Measurements from ENCODE around the gene ZNF91.
A peak's percentile ranks its signal among the peaks of the same experiment; 100 is the strongest.
"Not testable (repeated sequence)": the region's sequence is repeated elsewhere in the genome, so short reads cannot be mapped to it uniquely, and the experiment has no call there.

Gene ZNF91

DNA sequence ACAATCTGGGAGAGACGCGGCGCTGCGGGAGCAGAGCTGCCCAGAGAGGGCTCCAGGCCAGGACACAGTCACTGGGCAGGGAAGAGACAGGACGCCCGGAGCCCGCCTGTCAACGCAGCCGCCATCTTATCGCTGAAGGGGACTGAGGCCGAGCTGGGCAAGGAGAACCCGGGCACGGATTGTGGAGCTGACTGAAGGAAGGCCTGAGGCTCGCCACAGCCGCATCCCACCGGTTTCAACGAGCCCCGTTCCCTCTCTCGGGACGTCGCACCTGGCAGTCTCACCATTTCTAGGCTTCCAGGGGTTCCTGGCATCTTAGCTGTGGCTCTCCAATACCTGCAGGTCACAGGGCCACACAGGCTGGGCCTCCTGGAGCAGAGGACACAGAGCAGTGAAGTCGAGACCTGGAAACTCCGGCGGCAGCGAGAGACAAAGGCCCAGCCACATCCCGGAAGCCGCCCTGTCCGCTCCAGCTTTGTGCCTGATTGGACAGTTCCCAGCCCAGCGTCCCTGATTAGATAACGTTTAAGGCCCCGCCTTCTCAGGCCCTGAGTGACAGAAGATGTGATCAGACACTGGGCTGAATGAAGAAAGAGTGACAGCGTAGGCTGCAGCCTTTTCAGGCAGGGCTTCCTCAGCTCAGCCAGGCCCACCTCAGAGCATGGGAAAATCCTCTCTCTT, at the start of gene ZNF91:
Gene ZNF91 (minus strand): TSS at position 431 of the 681 bp plus-strand sequence. CDS start 117 bp downstream, at position 314.
- DNase-seq (ENCODE audit: low spot score): peak; percentile 94

DNA sequence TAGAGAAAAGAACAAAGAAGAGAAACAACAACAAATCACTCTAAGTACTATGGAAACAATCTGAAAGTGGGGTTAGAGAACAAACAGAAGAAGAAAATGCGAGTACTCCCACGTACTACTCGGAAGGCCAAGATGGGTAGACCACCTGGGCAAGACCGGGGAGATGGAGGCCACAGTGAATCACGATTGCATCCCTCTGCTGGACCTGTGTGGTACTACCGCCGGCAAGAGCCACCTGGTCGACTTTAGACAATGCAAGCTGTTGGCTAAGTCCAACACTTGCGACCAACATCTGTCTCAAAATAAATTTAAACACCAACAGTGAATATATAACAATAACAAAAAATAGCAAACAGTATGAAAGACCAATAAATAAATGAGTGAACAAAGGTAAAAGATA, 45.5 kb upstream of the ZNF91 start:
- DNase-seq (ENCODE audit: low spot score): no peak

- DNase-seq (ENCODE audit: low spot score): no peak
Measured at GRCh38 chr19:23440207-23440606, 44.9 kb upstream of the ZNF91 start.

DNA sequence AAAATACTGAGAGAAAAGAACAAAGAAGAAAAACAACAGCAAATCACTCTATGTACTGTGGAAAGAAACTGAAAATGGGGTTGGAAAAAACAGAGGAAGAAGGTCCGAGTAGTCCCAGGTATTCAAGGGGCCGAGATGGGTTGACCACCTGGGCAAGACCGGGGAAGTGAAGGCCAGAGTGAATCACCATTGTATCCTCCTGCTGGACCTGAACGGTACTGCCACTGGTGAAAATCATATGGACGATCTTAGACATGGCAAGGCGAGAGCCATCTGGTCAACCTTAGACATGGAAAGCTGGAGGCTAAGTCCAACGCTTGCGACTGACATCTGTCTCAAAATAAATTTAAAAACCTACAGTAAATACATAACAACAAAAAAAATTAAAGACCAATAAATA, 44.4 kb upstream of the ZNF91 start:
- DNase-seq (ENCODE audit: low spot score): no peak

GRCh38 chr19:23437901-23438300, 42.6 kb upstream of the ZNF91 start:
- DNase-seq (ENCODE audit: low spot score): no peak

DNA sequence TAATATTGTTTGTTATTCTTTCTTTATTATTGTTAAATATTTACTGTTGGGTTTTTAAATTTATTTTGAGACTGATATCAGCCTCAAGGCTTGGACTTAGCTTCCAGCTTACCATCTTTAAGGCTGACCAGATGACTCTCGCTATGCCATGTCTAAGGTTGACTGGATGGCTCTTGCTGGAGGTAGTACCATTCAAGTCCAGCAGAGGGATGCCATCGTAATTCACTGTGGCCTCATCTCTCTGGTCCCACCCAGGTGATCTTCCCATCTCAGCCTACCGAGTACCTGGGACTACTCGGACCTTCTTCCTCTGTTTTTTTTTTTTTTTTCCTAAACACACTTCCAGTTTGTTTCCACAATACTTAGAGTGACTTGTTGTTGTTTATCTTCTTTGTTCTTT, 41.7 kb upstream of the ZNF91 start:
- DNase-seq (ENCODE audit: low spot score): no peak

DNA sequence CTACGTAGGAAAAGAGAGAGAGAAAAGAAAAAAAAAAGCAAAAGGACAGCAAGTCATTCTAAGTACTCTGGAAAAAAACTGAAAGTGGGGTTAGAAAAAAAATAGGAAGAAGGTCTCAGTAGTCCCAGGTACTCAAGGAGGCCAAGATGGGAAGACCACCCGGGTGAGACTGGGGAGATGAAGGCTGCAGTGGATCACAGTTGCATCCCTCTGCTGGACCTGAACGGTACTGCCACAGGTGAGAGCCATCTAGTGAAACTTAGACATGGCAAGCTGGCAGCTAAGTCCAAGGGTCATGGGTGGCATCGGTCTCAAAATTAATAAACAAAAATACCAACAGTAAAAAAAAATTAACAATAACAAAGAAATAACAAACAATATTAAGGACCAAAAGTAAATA, 41.0 kb upstream of the ZNF91 start:
- DNase-seq (ENCODE audit: low spot score): no peak

- no peak for DNase-seq (ENCODE audit: low spot score)
Measured at GRCh38 chr19:23420824-23421223, 25.6 kb upstream of the ZNF91 start.

DNA sequence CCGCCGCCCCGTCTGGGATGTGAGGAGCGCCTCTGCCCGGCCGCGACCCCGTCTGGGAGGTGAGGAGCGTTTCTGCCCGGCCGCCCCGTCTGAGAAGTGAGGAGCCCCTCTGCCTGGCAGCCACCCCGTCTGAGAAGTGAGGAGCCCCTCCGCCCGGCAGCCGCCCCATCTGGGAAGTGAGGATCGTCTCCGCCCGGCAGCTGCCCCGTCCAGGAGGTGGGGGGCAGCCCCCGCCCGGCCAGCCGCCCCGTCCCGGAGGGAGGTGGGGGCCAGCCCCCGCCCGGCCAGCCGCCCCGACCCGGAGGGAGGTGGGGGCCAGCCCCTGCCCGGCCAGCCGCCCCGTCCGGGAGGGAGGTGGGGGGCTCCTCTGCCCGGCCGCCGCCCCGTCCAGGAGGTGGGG, 24.0 kb upstream of the ZNF91 start:
- DNase-seq (ENCODE audit: low spot score): not testable (repeated sequence)

DNA sequence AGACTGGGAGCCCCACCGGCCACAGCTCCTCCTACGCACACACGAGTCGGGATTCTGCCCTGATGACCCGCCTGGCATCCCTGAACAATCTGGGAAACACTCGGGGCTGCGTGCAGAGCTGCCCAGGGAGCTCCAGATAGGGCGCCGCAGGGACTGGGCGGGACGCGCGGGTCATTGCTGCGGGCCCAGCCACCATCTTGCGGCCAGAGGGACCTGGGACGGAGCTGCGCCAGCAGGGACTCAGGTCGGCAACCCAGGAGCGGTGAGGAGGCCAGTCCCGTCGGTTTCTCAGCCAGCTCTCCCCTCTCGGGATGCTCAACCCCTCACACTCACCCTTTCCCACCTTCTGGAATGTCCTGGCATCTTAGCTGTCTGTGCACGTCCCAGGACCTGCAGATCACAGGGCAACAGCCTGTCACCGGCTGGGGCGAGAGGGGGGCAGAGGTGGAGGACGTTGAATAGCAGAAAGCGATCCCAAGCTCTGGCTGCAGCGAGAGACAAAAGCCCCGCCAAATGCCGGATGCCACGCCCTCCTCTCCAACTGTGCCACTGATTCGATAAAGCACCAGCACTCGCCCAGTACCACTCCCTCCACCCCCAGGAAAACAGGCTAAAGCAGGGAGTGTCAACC, 20.4 kb upstream of the ZNF91 start:
- DNase-seq (ENCODE audit: low spot score): no peak

GRCh38 chr19:23415034-23415433, 19.8 kb upstream of the ZNF91 start:
- no peak for DNase-seq (ENCODE audit: low spot score)

- no peak for DNase-seq (ENCODE audit: low spot score)
Measured at GRCh38 chr19:23410155-23410554, 14.9 kb upstream of the ZNF91 start.

- no peak for DNase-seq (ENCODE audit: low spot score)
Measured at GRCh38 chr19:23409392-23410048, 14.2 kb upstream of the ZNF91 start.

DNA sequence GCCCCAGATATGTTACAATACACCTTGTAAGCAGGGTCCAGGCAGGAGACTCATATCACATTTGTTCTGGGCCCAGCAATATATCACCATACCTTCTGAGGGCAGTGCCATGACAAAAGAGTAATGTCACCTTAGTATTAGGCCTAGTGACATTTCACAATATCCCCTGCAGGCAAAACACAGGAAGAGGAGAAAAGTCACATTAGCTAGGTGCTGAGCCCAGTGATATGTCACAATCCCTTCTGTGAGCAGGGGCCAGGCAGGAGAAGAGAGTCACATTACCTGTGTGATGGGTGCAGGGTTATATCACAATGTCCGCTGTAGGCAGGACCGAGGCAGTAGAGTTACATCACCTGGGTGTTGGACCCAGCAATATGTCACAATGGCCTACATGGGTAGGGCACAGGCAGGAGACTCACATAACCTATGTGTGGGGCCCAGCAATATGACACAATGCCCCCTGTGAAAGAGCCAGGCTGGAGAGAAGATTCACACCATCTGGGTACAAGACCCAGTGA, 12.4 kb upstream of the ZNF91 start:
- DNase-seq (ENCODE audit: low spot score): no peak

- DNase-seq (ENCODE audit: low spot score): no peak
Measured at GRCh38 chr19:23406721-23407120, 11.4 kb upstream of the ZNF91 start.

DNA sequence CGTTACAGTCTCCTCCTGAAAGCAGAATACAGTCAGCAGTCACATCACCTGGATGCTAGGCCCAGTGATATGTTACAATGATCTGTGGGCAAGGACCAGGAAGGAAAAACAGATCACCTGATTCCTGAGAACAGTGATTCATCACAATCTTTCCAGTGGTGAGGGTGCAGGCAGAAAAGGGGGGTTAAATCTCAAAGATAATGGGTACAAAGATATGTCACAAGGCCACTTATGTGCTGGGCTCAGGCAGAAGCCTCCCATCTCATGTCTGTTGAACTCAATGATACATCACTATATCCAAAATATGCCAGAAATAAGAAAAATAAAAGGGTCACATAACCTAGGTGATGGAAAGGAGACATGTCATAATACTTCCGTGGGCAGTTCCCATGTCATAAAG, 10.8 kb upstream of the ZNF91 start:
- no peak for DNase-seq (ENCODE audit: low spot score)

GRCh38 chr19:23404676-23405075, 9.4 kb upstream of the ZNF91 start:
- no peak for DNase-seq (ENCODE audit: low spot score)

DNA sequence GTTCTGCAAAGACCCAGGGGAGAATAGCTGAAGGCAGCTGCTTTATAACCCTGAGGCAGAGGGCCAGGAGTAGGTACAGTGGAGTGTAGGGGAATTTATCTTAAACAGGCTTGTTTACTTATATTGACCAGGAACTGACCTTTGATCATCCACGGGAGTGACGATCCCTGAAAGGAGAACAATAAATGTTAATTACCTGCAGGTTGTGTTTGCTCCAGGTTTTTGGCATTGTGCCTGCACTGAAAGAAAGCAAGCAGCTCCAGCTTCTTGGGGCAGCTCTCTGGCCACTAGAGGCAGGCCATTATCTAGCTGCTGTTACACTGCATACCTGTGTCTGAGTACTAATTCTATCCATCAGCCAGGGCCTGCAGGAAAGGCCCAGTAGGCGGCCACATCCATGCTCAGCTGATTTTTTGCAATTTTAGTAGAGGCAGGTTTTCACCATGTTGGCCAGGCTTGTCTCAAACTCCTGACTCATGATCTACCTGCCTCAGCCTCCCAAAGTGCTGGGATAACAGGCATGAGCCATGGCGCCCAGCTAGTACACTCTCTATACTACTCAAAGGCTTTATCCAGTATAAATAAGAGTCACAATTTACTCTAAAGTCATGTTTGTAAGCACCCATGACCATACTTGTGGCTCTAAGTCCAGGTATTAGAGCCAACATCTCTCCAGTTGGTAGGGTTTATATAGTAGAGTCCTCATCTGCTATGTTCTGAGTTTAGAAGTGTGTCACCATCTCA, 8.5 kb upstream of the ZNF91 start:
- no peak for DNase-seq (ENCODE audit: low spot score)

GRCh38 chr19:23403052-23403451, 7.8 kb upstream of the ZNF91 start:
- no peak for DNase-seq (ENCODE audit: low spot score)

DNA sequence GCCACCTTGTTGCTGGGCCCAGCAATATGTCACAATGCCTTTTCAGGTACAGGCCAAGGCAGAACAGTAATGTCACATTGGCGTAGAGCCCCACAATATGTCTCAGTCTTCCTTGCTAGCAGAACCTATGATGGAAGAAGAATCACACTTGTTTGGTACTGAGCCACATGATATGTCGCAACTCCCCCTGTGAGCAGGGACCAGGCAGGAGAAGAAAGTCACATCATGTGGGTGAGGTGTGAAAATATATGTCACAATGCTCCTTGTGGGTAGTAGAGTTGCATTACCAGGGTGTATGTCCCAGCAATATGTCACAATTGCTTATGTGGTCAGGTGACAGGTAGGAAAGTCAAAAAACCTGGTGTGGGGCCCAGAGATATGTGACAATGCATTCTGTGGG, 7.1 kb upstream of the ZNF91 start:
- DNase-seq (ENCODE audit: low spot score): no peak

GRCh38 chr19:23401086-23401610, 5.9 kb upstream of the ZNF91 start:
- no peak for DNase-seq (ENCODE audit: low spot score)

GRCh38 chr19:23399443-23399842, 4.2 kb upstream of the ZNF91 start:
- no peak for DNase-seq (ENCODE audit: low spot score)

All from CD4-positive, alpha-beta T cell treated with Interleukin-6 at 100 ng/mL for 8 hours (primary cell).